ENCODE results near the gene CCP110.

The CCP110 gene

DNA sequence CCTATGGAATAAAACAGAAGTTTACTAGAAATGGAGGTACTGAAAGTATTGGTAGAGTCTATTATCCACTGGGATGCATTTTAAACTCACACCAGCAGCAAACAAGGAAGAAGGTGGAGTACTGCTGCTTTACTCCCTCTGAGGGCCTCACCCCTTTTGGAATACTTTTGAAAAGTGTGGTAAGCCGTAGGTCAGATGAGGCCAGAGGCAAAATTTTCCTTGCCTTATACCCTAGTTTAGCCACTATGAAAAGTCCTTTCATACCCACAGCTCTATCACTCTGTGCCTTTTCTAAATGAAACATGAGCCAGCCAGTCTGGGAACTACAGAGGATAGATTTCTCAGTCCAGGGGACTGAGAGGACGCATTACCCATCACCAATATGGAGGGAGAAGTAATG lies 15.9 kb upstream of the CCP110 start:
- Histone ChIP-seq H3K4me2 (ENCODE audit: insufficient read depth, low read length) (no peak overlapping the region), H4K20me1 (ENCODE audit: insufficient read depth, low read length) (no peaks in the 10 kb centered on the region), H3K27ac (ENCODE audit: low read length) (no peak overlapping the region), H3K36me3 (ENCODE audit: insufficient read depth, low read length) (peaks cover 84% of the 10 kb centered on the region), H3K4me3 (ENCODE audit: low read depth in 1 of 2, low read length in 2 of 2) (no peak overlapping the region), H3K9ac (ENCODE audit: low read depth, low read length) (no peak overlapping the region), H3K27me3 (ENCODE audit: insufficient read depth, low read length, poor library complexity) (no peaks in the 10 kb centered on the region), H3K4me1 (ENCODE audit: insufficient read depth, low read length) (no peaks in the 10 kb centered on the region), H2AFZ (ENCODE audit: low read depth, low read length) (no peak overlapping the region), H3K9me3 (ENCODE audit: insufficient read depth, low read length, severe bottlenecking) (no peaks in the 10 kb centered on the region), H3K79me2 (ENCODE audit: insufficient read depth, low read length) (no peaks in the 10 kb centered on the region)
- DNase-seq, result no peak
- no peak for TF ChIP-seq EZH2 (IDR thresholded peaks at IDR 0.05; ENCODE audit: borderline replicate concordance, low read depth, low read length, severe bottlenecking)
- TF ChIP-seq, protein P1, sequence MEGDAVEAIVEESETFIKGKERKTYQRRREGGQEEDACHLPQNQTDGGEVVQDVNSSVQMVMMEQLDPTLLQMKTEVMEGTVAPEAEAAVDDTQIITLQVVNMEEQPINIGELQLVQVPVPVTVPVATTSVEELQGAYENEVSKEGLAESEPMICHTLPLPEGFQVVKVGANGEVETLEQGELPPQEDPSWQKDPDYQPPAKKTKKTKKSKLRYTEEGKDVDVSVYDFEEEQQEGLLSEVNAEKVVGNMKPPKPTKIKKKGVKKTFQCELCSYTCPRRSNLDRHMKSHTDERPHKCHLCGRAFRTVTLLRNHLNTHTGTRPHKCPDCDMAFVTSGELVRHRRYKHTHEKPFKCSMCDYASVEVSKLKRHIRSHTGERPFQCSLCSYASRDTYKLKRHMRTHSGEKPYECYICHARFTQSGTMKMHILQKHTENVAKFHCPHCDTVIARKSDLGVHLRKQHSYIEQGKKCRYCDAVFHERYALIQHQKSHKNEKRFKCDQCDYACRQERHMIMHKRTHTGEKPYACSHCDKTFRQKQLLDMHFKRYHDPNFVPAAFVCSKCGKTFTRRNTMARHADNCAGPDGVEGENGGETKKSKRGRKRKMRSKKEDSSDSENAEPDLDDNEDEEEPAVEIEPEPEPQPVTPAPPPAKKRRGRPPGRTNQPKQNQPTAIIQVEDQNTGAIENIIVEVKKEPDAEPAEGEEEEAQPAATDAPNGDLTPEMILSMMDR (IDR thresholded peaks at IDR 0.05; ENCODE audit: borderline replicate concordance, extremely low read depth, low read length, poor library complexity, severe bottlenecking), result no peak
- no peak for ATAC-seq (ENCODE audit: insufficient read depth, low read depth)

DNA sequence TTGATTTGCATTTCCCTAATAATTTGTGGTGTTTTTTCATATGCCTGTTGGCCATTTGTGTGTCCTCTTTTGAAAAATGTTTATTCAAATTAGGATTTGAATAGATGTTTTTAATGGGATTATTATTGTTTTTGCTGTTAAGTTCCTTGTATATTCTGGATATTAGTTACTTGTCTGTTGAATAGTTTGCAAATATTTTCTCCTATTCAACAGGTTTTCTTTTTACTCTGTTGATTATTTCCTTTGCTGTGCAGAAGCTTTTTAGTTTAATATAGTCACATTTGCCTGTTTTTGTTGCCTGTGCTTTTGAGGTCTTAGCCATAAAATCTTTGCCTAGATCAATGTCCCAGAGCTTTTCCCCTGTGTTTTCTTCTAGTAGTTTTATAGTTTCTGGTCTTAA lies 11.4 kb upstream of the CCP110 start:
- H2AFZ ChIP-seq (ENCODE audit: low read depth, low read length), result no peak overlapping the region
- H3K79me2 ChIP-seq (ENCODE audit: insufficient read depth, low read length), result peaks cover 3% of the 10 kb centered on the region; the same call in 1 of the 2 replicates
- H3K9ac ChIP-seq (ENCODE audit: low read depth, low read length), result no peak overlapping the region
- no peaks in the 10 kb centered on the region for H3K27me3 ChIP-seq (ENCODE audit: insufficient read depth, low read length, poor library complexity)
- DNase-seq (no peak), ATAC-seq (ENCODE audit: insufficient read depth, low read depth) (no peak)
- no peak for TF ChIP-seq EZH2 (IDR thresholded peaks at IDR 0.05; ENCODE audit: borderline replicate concordance, low read depth, low read length, severe bottlenecking)
- TF ChIP-seq, protein P1 (IDR thresholded peaks at IDR 0.05; ENCODE audit: borderline replicate concordance, extremely low read depth, low read length, poor library complexity, severe bottlenecking), result no peak
- H3K36me3 ChIP-seq (ENCODE audit: insufficient read depth, low read length), result peaks cover 82% of the 10 kb centered on the region
- H3K4me2 ChIP-seq (ENCODE audit: insufficient read depth, low read length), result no peak overlapping the region
- H3K27ac ChIP-seq (ENCODE audit: low read length), result no peak overlapping the region
- H3K4me1 ChIP-seq (ENCODE audit: insufficient read depth, low read length), result 0 out of 2 replicates have a peak, but pooled peaks cover 5% of the 10 kb centered on the region
- no peak overlapping the region for H3K4me3 ChIP-seq (ENCODE audit: low read depth in 1 of 2, low read length in 2 of 2)
- H3K9me3 ChIP-seq (ENCODE audit: insufficient read depth, low read length, severe bottlenecking), result no peaks in the 10 kb centered on the region
- H4K20me1 ChIP-seq (ENCODE audit: insufficient read depth, low read length), result no peaks in the 10 kb centered on the region

DNA sequence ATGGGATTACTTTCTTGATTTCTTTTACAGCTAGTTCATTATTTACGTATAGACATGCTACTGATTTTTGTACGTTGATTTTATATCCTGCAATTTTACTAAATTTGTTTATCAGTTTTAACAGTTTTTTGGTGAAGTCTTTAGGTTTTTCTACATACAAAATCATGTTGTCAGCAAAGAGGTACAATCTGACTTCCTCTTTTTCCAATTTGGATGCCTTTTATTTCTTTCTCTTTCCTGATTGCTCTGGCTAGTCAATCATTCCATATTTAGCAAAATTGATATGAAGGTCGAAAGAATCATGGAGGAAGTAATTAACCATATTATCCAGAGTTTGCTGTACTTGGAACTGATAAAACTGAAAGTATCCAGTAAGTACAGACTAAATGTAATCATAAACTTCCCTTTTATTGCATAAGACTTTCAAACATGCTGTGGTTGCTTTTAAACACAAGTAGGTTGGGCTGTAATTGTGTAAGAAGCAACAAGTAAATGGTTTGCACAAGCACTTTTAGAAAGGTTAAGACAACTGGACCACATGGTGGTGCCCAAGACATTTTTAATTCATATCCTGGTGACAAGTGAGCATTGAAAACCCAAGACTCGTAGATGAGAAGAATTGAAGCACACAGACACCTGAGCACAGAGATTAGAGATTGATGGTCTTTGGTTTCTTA lies 10.2 kb upstream of the CCP110 start:
- Histone ChIP-seq H3K9ac (ENCODE audit: low read depth, low read length) (no peak overlapping the region), H3K4me3 (ENCODE audit: low read depth in 1 of 2, low read length in 2 of 2) (no peak overlapping the region), H2AFZ (ENCODE audit: low read depth, low read length) (no peak overlapping the region), H3K27me3 (ENCODE audit: insufficient read depth, low read length, poor library complexity) (no peaks in the 10 kb centered on the region), H4K20me1 (ENCODE audit: insufficient read depth, low read length) (no peaks in the 10 kb centered on the region), H3K9me3 (ENCODE audit: insufficient read depth, low read length, severe bottlenecking) (no peaks in the 10 kb centered on the region), H3K79me2 (ENCODE audit: insufficient read depth, low read length) (peaks cover 14% of the 10 kb centered on the region), H3K4me1 (ENCODE audit: insufficient read depth, low read length) (peaks cover 8% of the 10 kb centered on the region; the same call in 1 of the 2 replicates), H3K4me2 (ENCODE audit: insufficient read depth, low read length) (no peak overlapping the region), H3K27ac (ENCODE audit: low read length) (no peak overlapping the region), H3K36me3 (ENCODE audit: insufficient read depth, low read length) (peaks cover 75% of the 10 kb centered on the region)
- TF ChIP-seq EZH2 (IDR thresholded peaks at IDR 0.05; ENCODE audit: borderline replicate concordance, low read depth, low read length, severe bottlenecking), result no peak
- no peak for DNase-seq
- ATAC-seq (ENCODE audit: insufficient read depth, low read depth), result no peak

DNA sequence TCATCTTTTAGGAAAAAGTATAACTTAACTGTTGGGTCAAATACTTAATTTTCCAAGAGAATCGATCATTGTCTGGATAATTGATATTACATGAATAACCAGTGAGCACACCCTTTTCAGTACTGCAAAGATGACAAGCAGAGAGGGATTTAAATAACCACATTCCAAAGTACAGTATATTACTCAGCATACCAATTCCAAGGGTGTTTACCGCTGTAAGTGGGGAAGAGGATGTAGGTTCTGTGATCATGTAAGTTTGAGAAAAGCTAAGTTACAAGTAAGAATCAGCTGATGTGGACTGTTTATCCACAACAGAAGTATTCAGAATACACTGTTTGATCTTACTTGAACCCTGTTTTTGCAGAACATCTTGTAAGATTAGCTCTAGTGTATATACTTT lies 8.0 kb upstream of the CCP110 start:
- TF ChIP-seq, protein P1 (IDR thresholded peaks at IDR 0.05; ENCODE audit: borderline replicate concordance, extremely low read depth, low read length, poor library complexity, severe bottlenecking), result no peak
- no peak for TF ChIP-seq EZH2 (IDR thresholded peaks at IDR 0.05; ENCODE audit: borderline replicate concordance, low read depth, low read length, severe bottlenecking)
- Histone ChIP-seq H4K20me1 (ENCODE audit: insufficient read depth, low read length) (no peaks in the 10 kb centered on the region), H3K9me3 (ENCODE audit: insufficient read depth, low read length, severe bottlenecking) (no peaks in the 10 kb centered on the region), H3K4me1 (ENCODE audit: insufficient read depth, low read length) (peaks cover 30% of the 10 kb centered on the region), H3K79me2 (ENCODE audit: insufficient read depth, low read length) (peaks cover 35% of the 10 kb centered on the region), H3K27ac (ENCODE audit: low read length) (no peak overlapping the region), H3K4me3 (ENCODE audit: low read depth in 1 of 2, low read length in 2 of 2) (no peak overlapping the region), H2AFZ (ENCODE audit: low read depth, low read length) (no peak overlapping the region), H3K27me3 (ENCODE audit: insufficient read depth, low read length, poor library complexity) (no peaks in the 10 kb centered on the region), H3K9ac (ENCODE audit: low read depth, low read length) (no peak overlapping the region), H3K4me2 (ENCODE audit: insufficient read depth, low read length) (no peak overlapping the region), H3K36me3 (ENCODE audit: insufficient read depth, low read length) (peaks cover 64% of the 10 kb centered on the region)
- DNase-seq (no peak), ATAC-seq (ENCODE audit: insufficient read depth, low read depth) (no peak)

Measured in DND-41 (cell line).